ENCODE measurements around the gene POU3F4.

Gene POU3F4

GRCh38 chrX:83508006-83508405 is at the start of gene POU3F4:
TSS of gene POU3F4 (plus strand) at chrX:83508290. CDS start at chrX:83508325, 35 bp downstream.
- no peak for TF ChIP-seq CTCF (IDR thresholded peaks at IDR 0.05; ENCODE audit: low read depth, low read length)
- no peak within 1 kb of the TSS for H3K4me3 ChIP-seq (ENCODE audit: low read depth, low read length)

DNA sequence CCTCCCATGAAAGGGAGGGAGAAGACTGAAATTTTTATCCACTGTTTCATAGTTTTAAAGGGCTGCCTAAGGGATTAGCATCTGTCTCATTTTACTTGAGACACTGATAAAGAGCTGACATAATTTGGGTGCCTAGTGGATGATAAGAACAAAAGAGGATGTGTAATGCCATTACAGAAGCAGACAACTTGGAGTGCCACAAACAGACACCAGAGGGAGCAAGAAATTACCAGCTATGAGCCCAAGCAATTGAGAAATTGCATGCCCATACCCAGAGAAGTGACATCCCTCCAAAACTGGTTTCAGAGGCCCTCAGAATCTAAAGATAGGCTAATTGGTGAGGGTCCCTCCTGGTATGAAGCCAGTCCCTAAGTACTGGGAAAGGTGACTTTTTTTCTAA is 38.5 kb upstream of the POU3F4 start:
- no peak overlapping the region for H3K4me3 ChIP-seq (ENCODE audit: low read depth, low read length)
- no peak for TF ChIP-seq CTCF (IDR thresholded peaks at IDR 0.05; ENCODE audit: low read depth, low read length)

DNA sequence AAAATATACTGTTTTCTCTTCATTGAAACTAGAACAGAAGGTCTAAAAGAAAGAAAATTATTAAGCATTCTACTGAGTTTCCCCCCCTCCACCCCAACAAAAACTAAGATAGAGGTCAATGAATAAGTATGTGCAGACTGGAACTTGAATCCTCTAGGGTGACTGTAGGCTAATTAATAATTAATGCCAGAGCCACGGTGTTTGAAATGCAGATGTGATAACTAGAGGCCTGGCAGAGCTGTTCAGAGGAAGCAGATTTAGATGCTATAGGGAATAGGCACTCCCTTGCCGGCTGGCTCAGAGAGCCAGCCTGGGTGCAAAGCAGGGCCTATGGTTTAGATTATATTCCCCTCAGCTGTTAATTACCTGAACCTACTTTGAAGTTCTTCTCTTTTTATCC is 12.2 kb upstream of the POU3F4 start:
- no peak overlapping the region for H3K4me3 ChIP-seq (ENCODE audit: low read depth, low read length)
- no peak for TF ChIP-seq CTCF (IDR thresholded peaks at IDR 0.05; ENCODE audit: low read depth, low read length)

GRCh38 chrX:83501003-83501402 is 7.1 kb upstream of the POU3F4 start:
- no peak overlapping the region for H3K4me3 ChIP-seq (ENCODE audit: low read depth, low read length)
- no peak for TF ChIP-seq CTCF (IDR thresholded peaks at IDR 0.05; ENCODE audit: low read depth, low read length)

DNA sequence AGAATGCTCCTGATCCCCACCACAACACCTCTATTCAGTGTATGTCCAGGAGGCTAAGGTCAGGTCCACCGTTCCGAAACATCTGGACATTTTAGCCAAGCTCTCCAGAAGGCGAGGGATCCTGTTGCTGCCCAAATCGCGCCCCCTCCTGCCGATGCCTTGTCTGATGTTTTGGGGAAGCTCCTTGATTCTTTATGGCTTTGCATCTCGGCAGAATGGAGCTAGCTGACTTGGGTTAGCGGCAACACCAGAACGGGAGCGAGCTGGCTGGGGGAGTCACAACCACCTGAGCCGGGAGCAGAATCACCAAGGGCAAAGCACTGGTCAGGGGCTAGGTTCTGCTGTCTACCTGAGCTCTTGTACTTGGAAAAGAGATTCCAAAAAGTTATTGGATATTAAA is 6.6 kb upstream of the POU3F4 start:
- TF ChIP-seq CTCF (IDR thresholded peaks at IDR 0.05; ENCODE audit: low read depth, low read length), result no peak
- H3K4me3 ChIP-seq (ENCODE audit: low read depth, low read length), result no peak overlapping the region

- no peak for TF ChIP-seq CTCF (IDR thresholded peaks at IDR 0.05; ENCODE audit: low read depth, low read length)
- H3K4me3 ChIP-seq (ENCODE audit: low read depth, low read length), result no peak overlapping the region
Measured at GRCh38 chrX:83504721-83505479, 3.2 kb upstream of the POU3F4 start.

DNA sequence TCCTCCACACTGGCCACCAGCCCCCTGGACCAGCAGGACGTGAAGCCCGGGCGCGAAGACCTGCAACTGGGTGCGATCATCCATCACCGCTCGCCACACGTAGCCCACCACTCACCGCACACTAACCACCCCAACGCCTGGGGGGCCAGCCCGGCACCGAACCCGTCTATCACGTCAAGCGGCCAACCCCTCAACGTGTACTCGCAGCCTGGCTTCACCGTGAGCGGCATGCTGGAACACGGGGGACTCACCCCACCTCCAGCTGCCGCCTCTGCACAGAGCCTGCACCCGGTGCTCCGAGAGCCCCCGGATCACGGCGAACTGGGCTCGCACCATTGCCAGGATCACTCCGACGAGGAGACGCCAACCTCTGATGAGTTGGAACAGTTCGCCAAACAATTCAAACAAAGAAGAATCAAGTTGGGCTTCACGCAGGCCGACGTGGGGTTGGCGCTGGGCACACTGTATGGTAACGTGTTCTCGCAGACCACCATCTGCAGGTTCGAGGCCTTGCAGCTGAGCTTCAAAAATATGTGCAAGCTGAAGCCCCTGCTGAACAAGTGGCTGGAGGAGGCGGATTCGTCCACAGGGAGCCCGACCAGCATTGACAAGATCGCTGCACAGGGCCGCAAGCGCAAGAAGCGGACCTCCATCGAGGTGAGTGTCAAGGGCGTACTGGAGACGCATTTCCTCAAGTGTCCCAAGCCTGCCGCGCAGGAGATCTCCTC is 600 bp downstream of the POU3F4 start:
- TF ChIP-seq CTCF (IDR thresholded peaks at IDR 0.05; ENCODE audit: low read depth, low read length), result no peak
- no peak overlapping the region for H3K4me3 ChIP-seq (ENCODE audit: low read depth, low read length)
